Neuronal stem cell (in vitro differentiated cells): ENCODE results near the gene PRTG. TPM values are rescaled to one million over a fixed set of nuclear protein-coding genes. Genes with fewer than 3 reads are reported as not detected.
A peak's percentile ranks its signal among the peaks of the same experiment; 100 is the strongest.

Source experiments
- DNase-seq: peaks from one replicate; pipeline ENCODE4 v3.0.0-alpha.2; 2013; ENCODE audit warnings: low spot score
- H2AFZ ChIP-seq: one replicate; pipeline ENCODE4 v1.6.1; 2013; ENCODE audit warnings: mild to moderate bottlenecking, low read length, inconsistent platforms
- H2AK5ac ChIP-seq: 2 replicates; pipeline ENCODE4 v1.6.1; 2013; ENCODE audit warnings: low read depth, mild to moderate bottlenecking, inconsistent platforms, low read length, moderate library complexity, mixed read lengths
- H2BK120ac ChIP-seq: 2 replicates; pipeline ENCODE4 v1.6.1; 2013; ENCODE audit warnings: low read depth, mild to moderate bottlenecking, inconsistent platforms, low read length, moderate library complexity, mixed read lengths
- H2BK12ac ChIP-seq: one replicate; pipeline ENCODE4 v1.6.1; 2013; ENCODE audit warnings: low read length, inconsistent platforms
- H2BK15ac ChIP-seq: 2 replicates; pipeline ENCODE4 v1.6.1; 2013; ENCODE audit warnings: mild to moderate bottlenecking, low read length, inconsistent platforms, mixed read lengths
- H2BK5ac ChIP-seq: one replicate; pipeline ENCODE4 v1.6.1; 2013; ENCODE audit warnings: inconsistent platforms, mild to moderate bottlenecking, low read length, moderate library complexity
- H3K14ac ChIP-seq: one replicate; pipeline ENCODE4 v1.6.1; 2013; ENCODE audit warnings: low read length, inconsistent platforms
- H3K18ac ChIP-seq: 2 replicates; pipeline ENCODE4 v1.6.1; 2013; ENCODE audit warnings: low read length, inconsistent platforms
- H3K23ac ChIP-seq: 2 replicates; pipeline ENCODE4 v1.6.1; 2013; ENCODE audit warnings: low read depth, mild to moderate bottlenecking, mixed read lengths, low read length, inconsistent platforms; ENCODE audit not compliant: poor library complexity
- H3K27ac ChIP-seq: replicated peaks from 3 replicates; pipeline ENCODE4 v1.5.1; 2013; ENCODE audit warnings: low read length, inconsistent platforms
- H3K27me3 ChIP-seq, 3 experiments: 2 replicates each; pipeline ENCODE4 v1.6.1; 2013; ENCODE audit warnings: low read length in 3 of 3, mild to moderate bottlenecking in 2 of 3, inconsistent platforms in 1 of 3, low read depth in 1 of 3, mixed read lengths in 1 of 3, moderate library complexity in 1 of 3; ENCODE audit not compliant: control insufficient read depth in 3 of 3, insufficient read depth in 3 of 3
- H3K36me3 ChIP-seq, 2 donors: replicated peaks in 1 of 2; 2 replicates each; pipeline ENCODE4 v1.6.1; 2013; ENCODE audit warnings: low read length in 2 of 2; ENCODE audit not compliant: control insufficient read depth in 2 of 2, insufficient read depth in 2 of 2
- H3K4ac ChIP-seq: 2 replicates; pipeline ENCODE4 v1.6.1; 2013; ENCODE audit warnings: inconsistent platforms, mild to moderate bottlenecking, low read length, moderate library complexity
- H3K4me1 ChIP-seq, 2 donors: 1 replicate in 1 of 2; 2 replicates in 1 of 2; pipeline ENCODE4 v1.6.1; 2013; ENCODE audit warnings: low read length in 2 of 2, low read depth in 1 of 2; ENCODE audit not compliant: control insufficient read depth in 2 of 2, insufficient read depth in 1 of 2
- H3K4me2 ChIP-seq: one replicate; pipeline ENCODE4 v1.6.1; 2013; ENCODE audit warnings: mild to moderate bottlenecking, low read length, inconsistent platforms; ENCODE audit not compliant: insufficient read depth, poor library complexity, severe bottlenecking
- H3K4me3 ChIP-seq, 2 donors: 2 replicates each; pipeline ENCODE4 v1.5.1; 2013; ENCODE audit warnings: low read length in 2 of 2, mild to moderate bottlenecking in 2 of 2, inconsistent platforms in 1 of 2, moderate library complexity in 1 of 2
- H3K79me1 ChIP-seq: one replicate; pipeline ENCODE4 v1.6.1; 2013; ENCODE audit warnings: low read depth, mild to moderate bottlenecking, inconsistent platforms, low read length, moderate library complexity
- H3K9ac ChIP-seq: one replicate; pipeline ENCODE4 v1.6.1; 2013; ENCODE audit warnings: mild to moderate bottlenecking, low read depth, low read length, inconsistent platforms; ENCODE audit not compliant: poor library complexity
- H3K9me3 ChIP-seq, 2 donors: replicated peaks in 1 of 2; 2 replicates each; pipeline versions ENCODE3 to v1.6.1; 2013; ENCODE audit warnings: low read length in 2 of 2, mild to moderate bottlenecking in 2 of 2, inconsistent platforms in 1 of 2, low read depth in 1 of 2, mixed read lengths in 1 of 2, moderate library complexity in 1 of 2; ENCODE audit not compliant: control insufficient read depth in 2 of 2, insufficient read depth in 1 of 2
- H4K8ac ChIP-seq: one replicate; pipeline ENCODE4 v1.6.1; 2013; ENCODE audit warnings: low read depth, mild to moderate bottlenecking, inconsistent platforms, low read length, moderate library complexity
- H4K91ac ChIP-seq: one replicate; pipeline ENCODE4 v1.6.1; 2013; ENCODE audit warnings: low read length, low read depth, mild to moderate bottlenecking, inconsistent platforms; ENCODE audit not compliant: poor library complexity
- WGBS, 2 donors: extraction: QIAGEN DNeasy Blood & Tissue Kit; methylation state at CpG; one replicate each; pipeline ENCODE4 v1.1.7; 2013; ENCODE audit warnings: missing lambda C conversion rate in 2 of 2, mixed read lengths in 1 of 2; ENCODE audit not compliant: insufficient read length in 2 of 2, insufficient replicate concordance in 1 of 2; ENCODE audit errors: extremely low coverage in 2 of 2; 5-methylcytosine and 5-hydroxymethylcytosine counted together
- polyA plus RNA-seq, 2 experiments: library from polyadenylated mRNA; stranded (reverse); fragments of 200-250 nt; gene quantifications; one replicate each; pipeline ENCODE4 v1.2.3, GENCODE V29; 2013

The PRTG gene, protein sequence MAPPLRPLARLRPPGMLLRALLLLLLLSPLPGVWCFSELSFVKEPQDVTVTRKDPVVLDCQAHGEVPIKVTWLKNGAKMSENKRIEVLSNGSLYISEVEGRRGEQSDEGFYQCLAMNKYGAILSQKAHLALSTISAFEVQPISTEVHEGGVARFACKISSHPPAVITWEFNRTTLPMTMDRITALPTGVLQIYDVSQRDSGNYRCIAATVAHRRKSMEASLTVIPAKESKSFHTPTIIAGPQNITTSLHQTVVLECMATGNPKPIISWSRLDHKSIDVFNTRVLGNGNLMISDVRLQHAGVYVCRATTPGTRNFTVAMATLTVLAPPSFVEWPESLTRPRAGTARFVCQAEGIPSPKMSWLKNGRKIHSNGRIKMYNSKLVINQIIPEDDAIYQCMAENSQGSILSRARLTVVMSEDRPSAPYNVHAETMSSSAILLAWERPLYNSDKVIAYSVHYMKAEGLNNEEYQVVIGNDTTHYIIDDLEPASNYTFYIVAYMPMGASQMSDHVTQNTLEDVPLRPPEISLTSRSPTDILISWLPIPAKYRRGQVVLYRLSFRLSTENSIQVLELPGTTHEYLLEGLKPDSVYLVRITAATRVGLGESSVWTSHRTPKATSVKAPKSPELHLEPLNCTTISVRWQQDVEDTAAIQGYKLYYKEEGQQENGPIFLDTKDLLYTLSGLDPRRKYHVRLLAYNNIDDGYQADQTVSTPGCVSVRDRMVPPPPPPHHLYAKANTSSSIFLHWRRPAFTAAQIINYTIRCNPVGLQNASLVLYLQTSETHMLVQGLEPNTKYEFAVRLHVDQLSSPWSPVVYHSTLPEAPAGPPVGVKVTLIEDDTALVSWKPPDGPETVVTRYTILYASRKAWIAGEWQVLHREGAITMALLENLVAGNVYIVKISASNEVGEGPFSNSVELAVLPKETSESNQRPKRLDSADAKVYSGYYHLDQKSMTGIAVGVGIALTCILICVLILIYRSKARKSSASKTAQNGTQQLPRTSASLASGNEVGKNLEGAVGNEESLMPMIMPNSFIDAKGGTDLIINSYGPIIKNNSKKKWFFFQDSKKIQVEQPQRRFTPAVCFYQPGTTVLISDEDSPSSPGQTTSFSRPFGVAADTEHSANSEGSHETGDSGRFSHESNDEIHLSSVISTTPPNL
- polyA plus RNA-seq (2013, experiment 1 of 2): 185 TPM
- 191 TPM for polyA plus RNA-seq (2013, experiment 2 of 2)

DNA sequence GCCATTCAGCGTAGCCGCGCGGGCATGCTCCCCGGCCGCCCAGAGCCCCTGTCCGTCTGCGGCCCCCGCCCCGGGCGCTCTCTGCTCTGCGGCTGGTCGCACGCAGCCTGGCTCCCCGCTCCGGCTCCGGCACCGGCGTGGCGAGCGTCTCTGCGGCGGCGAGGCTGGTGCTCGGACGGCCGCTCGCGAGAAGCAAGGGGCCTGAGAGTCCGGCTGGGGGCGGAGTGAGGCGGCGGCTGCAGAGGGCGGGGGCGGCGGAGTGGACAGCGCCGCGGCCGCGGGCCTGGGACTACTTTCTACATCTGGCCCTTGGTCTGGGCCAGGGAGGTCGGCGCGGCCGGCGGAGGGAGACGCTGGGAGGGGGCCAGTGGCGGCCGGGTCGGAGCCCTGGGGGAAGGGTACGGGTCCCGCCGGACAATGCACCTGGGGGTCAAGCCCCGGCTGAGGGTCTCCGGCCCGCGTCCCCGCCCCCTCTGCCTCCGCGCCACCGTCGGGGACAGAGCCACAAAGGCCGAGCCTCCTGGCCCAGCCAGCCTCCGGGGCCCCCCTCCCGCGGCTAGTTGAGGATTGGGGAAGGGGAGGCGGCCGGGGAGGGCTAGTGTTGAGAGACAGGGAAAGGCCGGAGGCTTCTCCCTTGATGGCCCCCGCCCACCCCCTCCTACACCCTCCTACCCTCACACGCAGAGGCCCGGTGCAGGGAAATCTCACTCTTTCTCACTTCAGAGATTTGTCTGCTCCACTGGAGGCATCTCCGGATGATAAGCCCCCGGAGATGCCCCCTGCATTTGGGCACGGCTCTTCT, at the start of gene PRTG:
TSS of gene PRTG (minus strand) at position 226 of the 802 bp plus-strand sequence. CDS start at position 5, 221 bp downstream.
- Histone ChIP-seq H3K4me2 (peak within 1 kb of the TSS; percentile 28), H4K8ac (no peak within 1 kb of the TSS), H3K14ac (peak within 1 kb of the TSS; percentile 99), H2BK15ac (peak within 1 kb of the TSS; percentile 86), H3K4me1 (peaks cover 8 to 16% of the 10 kb centered on the region in 2 donors), H2AK5ac (peak within 1 kb of the TSS; percentile 97), H3K9me3 (no peaks in the 10 kb centered on the region), H4K91ac (peak within 1 kb of the TSS; percentile 75), H2BK5ac (peak within 1 kb of the TSS; percentile 99), H3K23ac (peak within 1 kb of the TSS; percentile 96), H2BK120ac (peak within 1 kb of the TSS; percentile 92), H3K4me3 (peak within 1 kb of the TSS; percentile 92 to 98), H3K36me3 (peaks cover 0 to 40% of the 10 kb centered on the region in 2 donors), H3K4ac (peak within 1 kb of the TSS; percentile 91), H3K18ac (peak within 1 kb of the TSS; percentile 100), H3K27ac (peak within 1 kb of the TSS; percentile 99), H3K9ac (peak within 1 kb of the TSS; percentile 97), H3K79me1 (no peaks in the 10 kb centered on the region), H2AFZ (peak within 1 kb of the TSS; percentile 73), H2BK12ac (peak within 1 kb of the TSS; percentile 53), H3K27me3 (no peaks in the 10 kb centered on the region)
- DNase-seq: peak; percentile 98
- WGBS, 2 donors: no CpG with 5 or more reads among the region's 75 CpGs

DNA sequence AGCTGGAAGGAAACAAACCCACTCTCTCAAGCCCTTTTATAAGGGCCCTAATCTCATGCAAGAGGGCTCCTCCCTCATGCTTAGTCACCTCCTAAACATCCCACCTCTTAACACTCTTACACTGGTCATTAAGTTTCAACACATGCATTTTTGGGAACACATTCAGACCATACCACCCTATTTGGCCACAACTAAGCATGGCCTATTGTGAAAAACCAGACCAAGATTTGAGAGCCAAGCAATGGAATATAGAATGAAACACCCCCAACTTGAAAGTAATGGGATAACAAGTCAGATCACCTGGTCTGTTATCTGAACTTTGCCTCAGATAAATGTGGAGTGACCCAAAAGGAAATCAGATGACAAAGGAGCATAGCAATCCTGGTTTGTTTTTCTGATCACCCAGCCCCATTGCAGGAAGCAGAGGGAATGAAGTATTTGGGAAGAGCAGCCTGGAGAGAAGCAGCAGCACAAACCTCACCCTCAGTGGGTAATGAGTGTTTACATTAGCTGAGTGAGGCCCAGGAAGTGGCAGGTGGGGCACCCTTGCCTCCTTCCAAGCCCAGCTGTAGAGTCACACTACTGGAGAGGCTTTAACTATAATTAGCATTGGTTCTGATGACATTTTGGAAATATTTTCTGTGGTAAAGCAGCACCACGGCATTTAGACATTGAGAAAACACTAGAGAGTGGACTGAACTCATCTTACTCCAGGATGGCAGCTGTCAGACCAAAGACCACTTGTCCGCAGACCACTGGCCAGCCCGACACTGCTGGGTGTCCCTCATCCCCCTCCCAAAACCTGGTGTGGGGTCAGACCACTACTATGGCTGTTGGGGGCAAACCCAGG, 48.8 kb upstream of the PRTG start:
- no peak overlapping the region for H3K27ac ChIP-seq

GRCh38 chr15:55789066-55789660, 46.2 kb upstream of the PRTG start:
- Histone ChIP-seq H2BK120ac (no peak overlapping the region), H3K14ac (no peak overlapping the region), H3K36me3 (no peaks in the 10 kb centered on the region), H3K79me1 (no peaks in the 10 kb centered on the region), H3K4me1 (peaks cover 13 to 16% of the 10 kb centered on the region in 2 donors), H3K4me3 (no peak overlapping the region), H3K27me3 (no peaks in the 10 kb centered on the region), H3K4me2 (no peak overlapping the region), H2BK12ac (no peak overlapping the region), H3K23ac (no peak overlapping the region), H3K9me3 (peaks cover 3 to 16% of the 10 kb centered on the region in 2 donors), H2BK5ac (no peak overlapping the region), H2AFZ (no peak overlapping the region), H3K18ac (peak overlapping the region; percentile 13), H3K4ac (no peak overlapping the region), H3K9ac (no peak overlapping the region), H2BK15ac (no peak overlapping the region), H3K27ac (no peak overlapping the region), H2AK5ac (no peak overlapping the region), H4K91ac (no peak overlapping the region), H4K8ac (no peak overlapping the region)
- DNase-seq: no peak
- WGBS, 2 donors: no CpG with 5 or more reads among the region's 8 CpGs

More for the DNA sequence above, 48.8 kb upstream of the PRTG start:
- Histone ChIP-seq H2BK120ac (no peak overlapping the region), H3K36me3 (no peaks in the 10 kb centered on the region), H3K4me3 (no peak overlapping the region), H3K79me1 (no peaks in the 10 kb centered on the region), H3K9ac (no peak overlapping the region), H3K14ac (no peak overlapping the region), H2BK15ac (no peak overlapping the region), H3K4me2 (no peak overlapping the region), H2BK12ac (no peak overlapping the region), H4K91ac (no peak overlapping the region), H3K23ac (no peak overlapping the region), H3K27me3 (no peaks in the 10 kb centered on the region), H3K18ac (no peak overlapping the region), H4K8ac (no peak overlapping the region), H3K9me3 (peaks cover 5 to 34% of the 10 kb centered on the region in 2 donors), H3K4ac (no peak overlapping the region), H2AFZ (no peak overlapping the region), H2AK5ac (no peak overlapping the region), H3K4me1 (peaks cover 4 to 6% of the 10 kb centered on the region in 2 donors), H2BK5ac (no peak overlapping the region)
- no peak for DNase-seq
- no CpG with 5 or more reads among the region's 3 CpGs for WGBS, 2 donors
